OCI-LY7 (cell line): ENCODE data around the gene CSF2RB. TPM values are rescaled to one million over a fixed set of nuclear protein-coding genes. Genes with fewer than 3 reads are reported as not detected.
A peak's percentile ranks its signal among the peaks of the same experiment; 100 is the strongest.

Experiments used
- BruUV-seq: library from RNA; stranded (reverse); fragments of 400-500 nt; replicated peaks from 2 replicates; lab custom pipeline; 2021; lab: Mats Ljungman, UMichigan
- CTCF ChIA-PET: fragments of 300-600 bp; sonication (Branson Sonifier 250); formaldehyde crosslinking; loops from one replicate; lab custom pipeline; 2022; ENCODE audit warnings: antibody characterized with exemption; ENCODE audit not compliant: unreplicated experiment; lab: Charles Lee
- POLR2A ChIA-PET: fragments of 300-600 bp; sonication (Branson Sonifier 250); formaldehyde crosslinking; loops from one replicate; lab custom pipeline; 2022; ENCODE audit warnings: antibody characterized with exemption; lab: Charles Lee
- DNase-seq: peaks from one replicate; pipeline ENCODE4 v3.0.0-alpha.2; 2015; ENCODE audit warnings: low spot score
- H2AFZ ChIP-seq: fragments of 200-600 bp; sonication (generic), shearing (Covaris generic); 2 replicates; pipeline ENCODE4 v1.6.1; 2014; ENCODE audit warnings: mild to moderate bottlenecking, antibody characterized with exemption, low read length, moderate library complexity
- H3K27ac ChIP-seq: fragments of 200-600 bp; sonication (generic); 2 replicates; pipeline ENCODE4 v1.5.1; 2014; ENCODE audit warnings: mixed run types, low read depth, mild to moderate bottlenecking, moderate library complexity, low read length, inconsistent platforms; ENCODE audit not compliant: poor library complexity, severe bottlenecking
- H3K36me3 ChIP-seq: fragments of 200-600 bp; sonication (generic); 2 replicates; pipeline ENCODE4 v1.6.1; 2014; ENCODE audit warnings: mild to moderate bottlenecking, antibody characterized with exemption, low read length, moderate library complexity, mixed read lengths; ENCODE audit not compliant: insufficient read depth
- H3K4me1 ChIP-seq: fragments of 200-600 bp; sonication (generic); 2 replicates; pipeline ENCODE4 v1.5.1; 2014; ENCODE audit warnings: mild to moderate bottlenecking, low read length; ENCODE audit not compliant: insufficient read depth, poor library complexity, severe bottlenecking
- H3K4me2 ChIP-seq: fragments of 200-600 bp; sonication (generic); 2 replicates; pipeline ENCODE4 v1.6.1; 2014; ENCODE audit warnings: mild to moderate bottlenecking, low read length
- H3K4me3 ChIP-seq: fragments of 200-600 bp; sonication (generic); 2 replicates; pipeline ENCODE4 v1.5.1; 2014; ENCODE audit warnings: mild to moderate bottlenecking, low read depth, low read length; ENCODE audit not compliant: poor library complexity, severe bottlenecking
- H3K79me2 ChIP-seq: fragments of 200-600 bp; sonication (generic); 2 replicates; pipeline ENCODE4 v1.6.1; 2016; ENCODE audit warnings: low read depth, mild to moderate bottlenecking, low read length, moderate library complexity, mixed read lengths; ENCODE audit not compliant: insufficient read depth
- H3K9me2 ChIP-seq: fragments of 200-600 bp; sonication (generic); 2 replicates; pipeline ENCODE4 v1.6.1; 2016; ENCODE audit warnings: mild to moderate bottlenecking, low read length, mixed read lengths; ENCODE audit not compliant: insufficient read depth
- H3K9me3 ChIP-seq: fragments of 200-600 bp; sonication (generic); 2 replicates; pipeline ENCODE4 v1.6.1; 2014; ENCODE audit warnings: mild to moderate bottlenecking, mixed run types, low read length, mixed read lengths
- H4K20me1 ChIP-seq: fragments of 200-600 bp; sonication (generic); 2 replicates; pipeline ENCODE4 v1.6.1; 2014; ENCODE audit warnings: mild to moderate bottlenecking, antibody characterized with exemption, low read length, moderate library complexity, mixed read lengths; ENCODE audit not compliant: insufficient read depth
- EZH2phosphoT487 ChIP-seq: fragments of 200-600 bp; sonication (generic); IDR thresholded peaks from 2 replicates; pipeline ENCODE4 v1.6.1; 2018; ENCODE audit warnings: low read depth, borderline replicate concordance, mild to moderate bottlenecking, mixed run types, antibody characterized with exemption, low read length, moderate library complexity, mixed read lengths
- intact Hi-C: fragments of 100-400 bp; cut with micrococcal nuclease; formaldehyde crosslinking; loops from one replicate; pipeline ENCODE4 v1.10.0; 2022; ENCODE audit not compliant: unreplicated experiment
- total RNA-seq, 2 experiments: library from RNA; depleted of rRNA in 1 of 2; stranded (reverse); fragments of >200 nt in 1 of 2; shearing (Covaris generic) in 1 of 2; gene quantifications; 2 replicates each; pipeline ENCODE4 v1.2.3, GENCODE V29; 2014 to 2022
- TF ChIP-seq, protein P1 (sequence below): fragments of 200-600 bp; sonication (generic); conservative IDR thresholded peaks from 2 replicates; pipeline ENCODE4 v1.5.1; 2014; ENCODE audit warnings: mild to moderate bottlenecking, antibody characterized with exemption, low read length, moderate library complexity, mixed read lengths

Gene CSF2RB
- total RNA-seq, 2 experiments from 2014 or later: 6.2 to 23.4 TPM

DNA sequence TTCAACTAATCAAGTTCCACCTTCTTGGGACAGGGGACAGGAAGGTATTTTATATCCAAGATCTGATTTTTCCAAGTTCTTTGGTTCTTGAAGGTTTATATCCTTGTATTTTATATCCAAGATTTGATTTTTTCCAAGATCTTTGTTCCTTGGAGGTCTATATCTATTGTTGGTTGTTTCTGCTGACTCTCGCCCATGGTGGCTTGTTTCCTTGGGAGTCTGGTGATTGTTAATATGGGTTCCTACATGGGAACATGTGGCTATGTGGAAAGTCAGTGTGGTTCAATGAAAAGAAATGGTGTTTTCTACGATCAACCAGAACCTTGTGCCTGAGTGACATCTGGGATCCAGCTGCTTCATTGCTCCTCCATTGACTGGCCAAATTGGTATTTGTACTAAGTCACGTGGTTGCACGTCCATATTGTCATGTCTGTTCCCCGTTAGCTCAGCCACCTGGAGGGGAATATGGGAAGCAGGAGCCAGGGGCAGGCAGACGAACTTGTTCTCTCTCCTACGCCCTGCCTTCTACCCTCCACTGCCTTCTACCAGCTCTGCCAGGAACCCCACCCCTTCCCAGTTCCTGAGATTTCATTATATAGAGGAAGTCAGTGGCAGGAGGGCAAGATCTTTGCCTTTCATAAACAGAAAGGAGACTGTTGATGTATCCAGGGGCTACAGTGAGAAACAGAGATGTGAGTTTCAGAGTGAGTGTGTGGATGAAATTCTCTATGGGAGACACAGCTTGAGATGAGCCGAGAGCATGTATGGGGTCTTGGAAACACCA, 11.1 kb upstream of the CSF2RB start:
- Histone ChIP-seq H3K27ac (no peak overlapping the region), H4K20me1 (no peaks in the 10 kb centered on the region), H3K4me3 (no peak overlapping the region), H3K9me2 (no peaks in the 10 kb centered on the region), H3K9me3 (no peaks in the 10 kb centered on the region), H2AFZ (no peak overlapping the region; the same call in 1 of the 2 replicates), H3K36me3 (no peaks in the 10 kb centered on the region), H3K4me1 (no peaks in the 10 kb centered on the region), H3K79me2 (no peaks in the 10 kb centered on the region), H3K4me2 (no peak overlapping the region)
- TF ChIP-seq EZH2phosphoT487: no peak
- TF ChIP-seq, protein P1, sequence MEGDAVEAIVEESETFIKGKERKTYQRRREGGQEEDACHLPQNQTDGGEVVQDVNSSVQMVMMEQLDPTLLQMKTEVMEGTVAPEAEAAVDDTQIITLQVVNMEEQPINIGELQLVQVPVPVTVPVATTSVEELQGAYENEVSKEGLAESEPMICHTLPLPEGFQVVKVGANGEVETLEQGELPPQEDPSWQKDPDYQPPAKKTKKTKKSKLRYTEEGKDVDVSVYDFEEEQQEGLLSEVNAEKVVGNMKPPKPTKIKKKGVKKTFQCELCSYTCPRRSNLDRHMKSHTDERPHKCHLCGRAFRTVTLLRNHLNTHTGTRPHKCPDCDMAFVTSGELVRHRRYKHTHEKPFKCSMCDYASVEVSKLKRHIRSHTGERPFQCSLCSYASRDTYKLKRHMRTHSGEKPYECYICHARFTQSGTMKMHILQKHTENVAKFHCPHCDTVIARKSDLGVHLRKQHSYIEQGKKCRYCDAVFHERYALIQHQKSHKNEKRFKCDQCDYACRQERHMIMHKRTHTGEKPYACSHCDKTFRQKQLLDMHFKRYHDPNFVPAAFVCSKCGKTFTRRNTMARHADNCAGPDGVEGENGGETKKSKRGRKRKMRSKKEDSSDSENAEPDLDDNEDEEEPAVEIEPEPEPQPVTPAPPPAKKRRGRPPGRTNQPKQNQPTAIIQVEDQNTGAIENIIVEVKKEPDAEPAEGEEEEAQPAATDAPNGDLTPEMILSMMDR: no peak
- no peak for DNase-seq
- ChIA-PET POLR2A (no interaction called here), CTCF (no interaction called here)
- intact Hi-C loops: no loop called here
- BruUV-seq: no TSS peak

DNA sequence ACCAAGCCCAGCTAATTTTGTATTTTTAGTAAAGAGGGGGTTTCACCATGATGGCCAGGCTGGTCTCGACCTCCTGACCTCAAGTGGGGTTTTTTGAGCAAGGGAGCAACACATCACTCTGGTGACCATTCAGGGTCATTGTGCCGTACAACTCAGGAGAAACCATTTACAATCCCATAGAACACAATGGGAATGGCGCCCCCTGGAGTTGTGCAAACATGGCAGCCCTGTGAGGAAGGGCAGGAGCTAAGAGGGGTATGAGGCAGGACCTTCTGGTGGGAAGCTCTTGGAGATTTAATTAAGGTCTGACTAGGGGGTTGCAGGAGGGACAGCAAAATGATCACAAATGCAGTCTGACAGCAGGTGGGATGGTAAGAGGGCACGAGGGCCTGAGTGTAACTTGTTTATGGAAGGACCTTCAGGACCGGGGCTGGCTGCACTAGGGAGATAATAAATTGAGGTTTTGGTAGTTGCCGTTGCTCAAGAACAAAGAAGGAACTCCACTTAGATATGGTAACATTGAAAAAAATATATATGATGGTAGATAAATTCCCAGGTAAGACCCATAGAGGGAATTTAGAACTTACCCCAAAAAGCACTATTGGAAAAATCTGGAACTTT, 9.1 kb upstream of the CSF2RB start:
- H2AFZ ChIP-seq: no peak overlapping the region
- no peak overlapping the region for H3K27ac ChIP-seq
- no peaks in the 10 kb centered on the region for H4K20me1 ChIP-seq
- no peak overlapping the region for H3K4me2 ChIP-seq
- intact Hi-C loops: no loop called here
- no peak overlapping the region for H3K4me3 ChIP-seq
- no peaks in the 10 kb centered on the region for H3K9me2 ChIP-seq
- H3K9me3 ChIP-seq: no peaks in the 10 kb centered on the region
- no peak for TF ChIP-seq EZH2phosphoT487
- TF ChIP-seq, protein P1: peak; percentile 55
- no peaks in the 10 kb centered on the region for H3K4me1 ChIP-seq
- CTCF ChIA-PET: no interaction called here
- no TSS peak for BruUV-seq
- DNase-seq: no peak
- POLR2A ChIA-PET: no interaction called here
- no peaks in the 10 kb centered on the region for H3K36me3 ChIP-seq
- H3K79me2 ChIP-seq: no peaks in the 10 kb centered on the region
